ENCODE measurements around the gene ATP1B1.

The ATP1B1 gene

GRCh38 chr1:169092399-169092798, 14.1 kb upstream of the ATP1B1 start:
- no peak for DNase-seq

GRCh38 chr1:169094897-169095569, 11.5 kb upstream of the ATP1B1 start:
- DNase-seq: no peak

- DNase-seq: no peak
Measured at GRCh38 chr1:169098380-169098779, 8.1 kb upstream of the ATP1B1 start.

DNA sequence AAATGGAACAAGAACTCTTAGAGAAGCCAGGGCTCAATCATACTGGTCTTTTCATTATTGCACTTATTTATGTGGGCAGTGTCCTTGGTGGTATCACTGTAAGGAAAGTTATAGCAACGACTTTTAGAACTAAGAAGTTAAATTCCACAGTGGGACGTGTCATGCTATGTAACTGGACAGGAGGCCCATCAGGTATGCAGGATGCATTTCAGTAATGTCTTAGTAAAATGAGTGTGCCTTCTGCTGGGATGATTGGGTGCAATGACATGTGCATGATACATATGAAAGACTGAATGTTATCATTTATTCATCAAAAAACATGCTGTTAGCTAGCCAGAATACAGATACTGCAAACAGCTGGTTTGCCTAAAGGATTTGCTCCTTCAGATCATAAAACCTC, 6.9 kb upstream of the ATP1B1 start:
- no peak for DNase-seq

DNA sequence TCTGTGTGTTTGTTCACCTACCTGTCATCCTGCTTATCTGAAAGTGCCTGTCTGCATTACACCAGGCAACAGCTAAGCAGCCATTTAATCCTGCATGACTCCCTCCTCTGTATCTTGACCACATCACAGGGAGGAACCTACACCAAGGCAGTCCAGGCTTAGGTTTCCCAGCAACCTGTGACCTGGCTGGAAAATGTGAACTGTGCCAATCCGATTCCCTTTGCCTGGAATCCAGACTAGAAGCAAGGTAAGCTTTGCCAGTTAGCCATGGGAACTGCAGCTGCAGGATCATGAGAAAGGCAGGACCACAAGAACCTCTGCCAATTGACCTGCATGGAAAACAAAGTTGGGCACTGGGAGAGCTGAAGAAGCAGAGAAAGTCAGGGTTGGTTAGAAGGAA, 6.3 kb upstream of the ATP1B1 start:
- peak in 1 of 58 donors; percentile 31 for DNase-seq

DNA sequence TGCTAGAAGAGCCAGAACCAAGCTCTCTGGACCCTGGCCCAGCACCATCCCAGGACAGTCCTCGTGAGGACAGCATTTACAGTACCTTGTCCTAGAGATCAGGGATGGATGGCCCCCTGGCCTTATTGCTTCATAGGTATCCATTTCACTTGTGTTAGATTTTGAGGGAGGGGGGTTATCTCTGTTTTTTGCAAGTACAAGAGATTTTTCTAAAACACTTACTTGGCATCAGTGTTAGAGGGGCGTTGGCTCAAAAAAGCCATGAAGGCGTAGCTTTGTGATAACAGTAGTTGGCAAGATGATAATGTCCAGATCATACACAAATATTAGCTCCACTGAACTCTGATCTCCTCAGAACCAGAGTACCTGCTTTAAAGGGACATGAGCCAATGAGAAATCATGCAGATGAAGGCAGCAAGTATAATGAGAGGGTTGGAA, 5.8 kb upstream of the ATP1B1 start:
- DNase-seq: no peak

- peak in 47 of 58 donors; percentile 19 to 80 (median 57) for DNase-seq
Measured at GRCh38 chr1:169102567-169102966, 3.9 kb upstream of the ATP1B1 start.

DNA sequence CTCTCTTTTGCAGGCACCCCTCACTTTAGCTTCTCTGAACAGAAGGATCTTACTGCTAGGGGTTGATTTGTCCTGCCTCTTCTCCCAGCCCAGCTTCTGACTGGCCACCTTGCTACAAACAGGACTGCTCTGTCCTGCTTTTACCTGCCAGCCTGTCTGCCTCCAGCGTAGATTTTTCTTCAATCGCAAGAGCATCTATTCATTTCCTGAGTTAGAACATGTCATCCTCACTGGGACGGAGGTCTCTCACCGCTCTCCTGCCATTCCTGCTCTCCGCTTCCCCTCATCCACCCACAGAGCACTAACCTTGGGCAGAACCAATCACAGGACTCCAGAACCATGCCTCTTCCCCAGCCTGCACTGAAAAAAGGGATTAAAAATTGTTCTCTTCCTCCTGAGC, 3.5 kb upstream of the ATP1B1 start:
- peak in 1 of 58 donors; percentile 57 for DNase-seq

DNA sequence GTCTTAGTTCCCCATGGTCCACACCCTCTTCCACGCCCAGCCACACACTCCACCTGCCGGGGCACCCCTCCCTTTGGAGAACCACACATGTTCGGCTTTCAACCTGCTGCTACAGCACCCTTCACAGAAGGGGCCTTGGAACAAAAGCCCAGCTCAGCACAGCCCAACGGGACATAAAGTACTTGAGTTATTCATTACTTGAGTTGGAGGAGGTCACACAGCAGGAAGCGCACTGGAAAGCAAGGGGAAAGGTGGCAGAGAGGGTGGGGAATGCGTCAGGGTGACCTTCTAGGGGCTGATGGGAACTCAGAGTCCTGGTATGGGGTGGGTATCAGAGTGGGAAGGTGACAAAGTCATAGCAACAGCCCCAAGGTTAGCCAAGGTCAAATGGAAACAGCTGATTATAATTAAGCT, 3.0 kb upstream of the ATP1B1 start:
- DNase-seq: no peak

- DNase-seq: peak in 2 of 58 donors; percentile 56 to 61
Measured at GRCh38 chr1:169105087-169105433, 1.4 kb upstream of the ATP1B1 start.

DNA sequence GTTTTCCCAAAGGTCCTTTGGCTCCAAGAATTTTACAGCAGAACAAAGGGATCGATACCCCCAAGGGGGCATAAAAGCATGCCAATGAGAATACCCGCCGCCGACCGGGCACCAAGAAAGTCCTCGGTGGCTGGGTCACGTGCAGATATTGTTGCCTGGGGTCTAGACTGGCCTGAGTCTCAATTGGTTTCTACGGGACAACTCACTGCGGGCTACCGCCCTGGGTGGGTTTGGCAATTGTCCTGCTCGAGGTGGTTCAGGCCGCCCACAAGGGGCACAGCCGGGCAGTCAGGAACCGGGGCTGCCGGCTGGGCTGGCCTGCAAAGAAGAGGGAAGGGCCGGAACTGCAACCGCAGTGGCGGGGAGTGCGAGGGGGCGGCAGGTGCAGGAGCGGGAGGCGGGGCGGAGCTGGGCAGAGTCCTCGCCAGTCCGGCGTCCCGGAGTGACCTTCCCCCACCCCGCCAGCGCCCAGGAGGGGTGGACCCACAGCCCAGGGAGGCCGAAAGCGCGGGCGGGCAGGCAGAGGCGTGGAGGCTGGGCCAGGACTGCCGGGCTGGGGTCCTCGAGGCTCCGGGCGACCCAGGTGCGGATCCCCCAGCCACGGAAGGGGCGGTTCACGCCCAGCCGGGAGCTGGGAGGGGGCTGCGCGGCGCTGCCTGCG, 926 bp upstream of the ATP1B1 start:
- DNase-seq: peak in 49 of 58 donors; percentile 44 to 89 (median 74)

DNA sequence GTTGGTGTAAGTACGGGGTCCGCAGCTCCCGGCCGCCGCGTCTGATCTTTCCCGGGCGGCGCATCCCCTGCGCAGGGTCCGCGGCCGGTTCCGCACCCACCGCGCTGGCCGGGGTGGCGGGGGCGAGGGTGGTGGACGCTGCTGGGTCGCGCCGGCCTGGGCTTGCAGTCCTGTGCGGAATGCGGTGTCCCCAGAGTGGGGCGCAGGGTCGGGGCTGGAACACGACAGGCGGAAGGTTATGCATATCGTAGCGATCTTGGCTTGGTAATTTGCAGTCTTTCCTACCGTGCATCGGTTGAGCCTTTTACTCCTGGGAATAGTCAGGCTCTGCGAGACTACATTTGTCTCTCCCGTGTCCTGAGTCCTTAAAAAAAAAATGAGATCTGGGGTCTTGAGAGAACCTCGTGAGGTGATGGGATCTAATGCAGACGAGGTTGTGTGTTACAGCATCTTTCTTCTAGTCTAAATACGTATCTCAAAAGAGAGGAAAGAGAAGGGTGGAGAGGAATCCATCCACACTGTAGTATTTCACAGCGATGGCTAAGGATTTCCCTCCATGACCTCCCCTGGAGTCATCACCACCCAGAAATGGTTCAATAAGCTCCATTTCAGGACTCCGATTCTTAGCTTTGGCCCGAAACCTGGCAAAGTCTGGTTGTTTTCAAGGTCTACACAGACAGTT, 572 bp downstream of the ATP1B1 start:
- DNase-seq: peak in 2 of 58 donors; percentile 56 to 66

- DNase-seq: peak in 19 of 58 donors; percentile 18 to 71 (median 38)
Measured at GRCh38 chr1:169107603-169108208, 1.2 kb downstream of the ATP1B1 start.

GRCh38 chr1:169108223-169108622, 1.7 kb downstream of the ATP1B1 start:
- no peak for DNase-seq

DNA sequence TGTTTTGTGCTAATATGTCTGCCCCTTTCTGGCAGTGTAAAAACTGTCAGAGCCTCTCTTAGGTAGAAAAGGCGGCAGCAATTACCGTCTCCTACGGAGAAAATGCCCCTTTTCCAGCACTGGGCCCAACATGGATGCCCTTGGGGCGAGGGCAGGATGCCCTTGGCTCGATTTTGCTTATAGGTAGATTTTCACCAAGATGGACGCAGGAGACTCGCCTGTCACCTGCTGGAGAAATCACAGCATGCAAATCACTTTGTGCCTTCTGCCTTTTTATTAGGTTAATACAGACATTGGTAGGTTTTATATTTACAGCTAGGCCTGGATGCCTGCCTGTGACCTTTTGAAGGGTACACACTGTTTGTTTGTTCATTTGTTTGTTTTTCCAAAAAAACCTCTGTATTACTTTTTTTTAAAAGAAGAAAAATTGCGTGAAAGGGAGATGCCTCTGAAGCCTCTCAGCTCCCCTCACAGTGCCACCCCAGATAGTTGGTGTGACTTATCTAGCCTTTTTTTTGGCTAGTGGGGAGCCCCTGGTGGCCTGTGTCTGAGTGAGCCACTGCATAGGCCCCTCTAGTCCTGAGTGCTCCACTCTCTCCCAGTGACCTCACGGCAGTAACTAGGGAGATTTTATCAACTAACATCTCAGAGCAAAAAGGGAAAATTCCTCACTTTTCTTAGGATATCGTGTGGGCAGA, 2.5 kb downstream of the ATP1B1 start:
- peak in 19 of 58 donors; percentile 24 to 68 (median 42) for DNase-seq

DNA sequence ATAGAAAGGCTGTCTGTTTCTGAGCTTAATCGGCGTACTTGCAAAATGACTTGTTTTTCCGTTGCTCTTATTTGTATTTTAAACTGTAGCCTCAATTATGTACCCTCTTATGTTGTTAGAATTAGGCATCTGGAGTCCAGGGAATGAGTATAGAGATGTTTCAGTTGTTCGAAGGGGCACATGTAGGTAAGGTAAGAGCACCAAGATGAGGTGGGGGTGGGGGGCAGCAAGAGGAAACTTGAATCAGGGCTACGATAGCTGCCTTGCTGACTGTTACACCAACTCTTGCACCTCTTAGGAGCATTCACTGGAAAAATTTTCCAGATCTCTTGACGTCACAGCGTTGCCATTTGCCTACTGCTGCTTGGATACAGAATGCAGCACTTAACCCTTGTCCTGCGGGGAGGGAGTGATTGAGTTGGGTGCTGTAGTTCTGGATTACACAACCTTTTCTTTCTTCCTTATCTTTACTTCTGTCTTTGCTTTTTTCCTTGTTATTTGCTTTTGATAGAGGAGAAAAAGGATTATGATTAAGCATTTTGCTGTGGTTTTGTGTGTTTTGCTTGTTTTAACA, 3.2 kb downstream of the ATP1B1 start:
- peak in 39 of 58 donors; percentile 19 to 84 (median 59) for DNase-seq

GRCh38 chr1:169110236-169110635, 3.7 kb downstream of the ATP1B1 start:
- peak in 5 of 58 donors; percentile 18 to 35 (median 26) for DNase-seq

DNA sequence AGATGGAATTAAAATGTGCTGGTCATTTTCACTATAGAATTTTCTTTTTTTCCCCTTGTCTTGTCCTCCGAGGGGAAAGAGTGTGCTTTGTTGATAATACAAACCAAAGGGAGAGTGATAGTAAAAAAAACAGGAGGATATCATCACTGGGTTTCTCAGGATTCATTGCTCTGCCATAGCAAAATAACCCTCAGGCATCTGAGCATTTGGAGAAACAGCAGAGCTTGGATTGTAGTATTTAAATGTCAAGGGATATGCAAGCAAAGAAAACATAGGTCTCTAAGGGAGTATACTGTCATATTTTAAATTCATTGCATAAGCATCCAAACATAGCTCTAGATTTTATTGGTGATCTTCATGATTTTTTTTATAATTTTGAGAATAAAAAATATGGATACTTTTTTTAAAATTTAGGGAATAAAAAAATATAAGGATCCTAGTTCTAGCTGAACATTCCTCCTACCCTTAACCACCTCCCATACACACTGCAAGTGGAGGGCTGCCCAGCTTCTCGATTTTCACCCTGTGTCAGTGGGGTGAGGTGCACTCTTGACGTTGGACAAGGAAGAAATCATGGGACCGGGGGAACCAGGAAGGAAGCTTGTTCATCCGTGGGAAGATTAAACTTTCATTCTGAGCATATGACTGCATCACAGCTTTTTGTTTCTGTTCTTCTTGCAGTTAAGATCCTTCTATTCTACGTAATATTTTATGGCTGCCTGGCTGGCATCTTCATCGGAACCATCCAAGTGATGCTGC, 4.4 kb downstream of the ATP1B1 start:
- peak in 2 of 58 donors; percentile 7 to 27 for DNase-seq

DNA sequence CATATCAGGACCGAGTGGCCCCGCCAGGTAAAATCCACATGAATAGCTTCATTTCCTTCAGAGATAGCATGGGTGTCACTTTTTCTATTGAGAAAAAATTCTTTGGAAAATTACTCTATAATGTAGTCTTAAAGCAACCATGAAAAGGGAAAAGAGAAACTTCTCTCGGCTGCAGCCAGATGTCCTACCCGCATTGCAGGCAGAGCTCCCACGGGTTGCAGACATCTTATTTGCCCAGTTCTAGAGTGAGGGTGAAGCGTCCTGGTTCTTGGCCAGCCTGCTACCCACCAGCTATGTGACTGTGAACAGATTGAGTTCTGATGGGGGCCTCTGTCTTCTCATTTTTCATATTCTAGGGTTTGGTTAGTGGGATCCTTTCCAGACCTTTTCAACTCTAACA, 5.0 kb downstream of the ATP1B1 start:
- DNase-seq: peak in 1 of 58 donors; percentile 25

- no peak for DNase-seq
Measured at GRCh38 chr1:169112241-169112640, 5.8 kb downstream of the ATP1B1 start.

Data from anterior cingulate cortex (tissue), 58 donors.